OCI-LY7 (cell line): ENCODE data around the gene CFLAR. TPM values are rescaled to one million over a fixed set of nuclear protein-coding genes. Genes with fewer than 3 reads are reported as not detected.

Source experiments
- small RNA-seq: library from RNA; depleted of rRNA; stranded (forward); fragments of <200 nt; gene quantifications from one replicate; pipeline ENCODE3, GENCODE V24; 2014
- total RNA-seq, 2 experiments: library from RNA; depleted of rRNA in 1 of 2; stranded (reverse); fragments of >200 nt in 1 of 2; shearing (Covaris generic) in 1 of 2; gene quantifications; 2 replicates each; pipeline ENCODE4 v1.2.3, GENCODE V29; 2014 to 2022

Gene CFLAR
- total RNA-seq, 2 experiments from 2014 or later = 42.8 to 82.5 TPM

Small RNA genes lying within 50 kb of the gene (small RNA-seq; reads per million reads assigned to genes)
- gene AC007283.2 = not detected
- gene MTND4LP13 = not detected
- gene RNU6-1206P = not detected
- gene RNU7-45P = not detected

Other genes starting within 250 kb of the CFLAR start
- gene PPIL3, start 227.1 kb upstream of the CFLAR start, total RNA-seq (2014; rRNA removed; shearing (Covaris generic)) = 49.4 and 54.4 TPM in 2 replicates
- gene PPIL3, start 227.1 kb upstream of the CFLAR start, total RNA-seq (2022) = 75.0 and 76.4 TPM in 2 replicates
- gene NIF3L1, start 226.8 kb upstream of the CFLAR start, total RNA-seq (2014; rRNA removed; shearing (Covaris generic)) = 37.5 and 68.4 TPM in 2 replicates
- 57.4 and 60.4 TPM in 2 replicates for gene NIF3L1, start 226.8 kb upstream of the CFLAR start, total RNA-seq (2022)
- 14.9 and 28.6 TPM in 2 replicates for gene ORC2, start 152.5 kb upstream of the CFLAR start, total RNA-seq (2014; rRNA removed; shearing (Covaris generic))
- 42.3 and 46.1 TPM in 2 replicates for gene ORC2, start 152.5 kb upstream of the CFLAR start, total RNA-seq (2022)
- gene HYCC2, start 44.5 kb upstream of the CFLAR start, total RNA-seq (2014; rRNA removed; shearing (Covaris generic)) = 8.6 and 8.8 TPM in 2 replicates
- gene HYCC2, start 44.5 kb upstream of the CFLAR start, total RNA-seq (2022) = 22.0 and 27.5 TPM in 2 replicates
- 90.5 and 134 TPM in 2 replicates for gene NDUFB3, start 44.2 kb upstream of the CFLAR start, total RNA-seq (2014; rRNA removed; shearing (Covaris generic))
- gene NDUFB3, start 44.2 kb upstream of the CFLAR start, total RNA-seq (2022) = 107 and 115 TPM in 2 replicates
- gene CASP10, start 67.0 kb downstream of the CFLAR start, total RNA-seq (2014; rRNA removed; shearing (Covaris generic)) = 0.46 and 1.2 TPM in 2 replicates
- 0.42 and 0.51 TPM in 2 replicates for gene CASP10, start 67.0 kb downstream of the CFLAR start, total RNA-seq (2022)
- 30.5 and 32.4 TPM in 2 replicates for gene CASP8, start 144.4 kb downstream of the CFLAR start, total RNA-seq (2014; rRNA removed; shearing (Covaris generic))
- 34.7 and 35.9 TPM in 2 replicates for gene CASP8, start 144.4 kb downstream of the CFLAR start, total RNA-seq (2022)
- 0.10 TPM in 1 of 2 replicates, not detected in the other for gene FLACC1, start 241.2 kb downstream of the CFLAR start, total RNA-seq (2014; rRNA removed; shearing (Covaris generic))
- gene FLACC1, start 241.2 kb downstream of the CFLAR start, total RNA-seq (2022) = 0.85 and 1.2 TPM in 2 replicates